HepG2 (cell line): ENCODE data around the gene ZBTB47. TPM values are rescaled to one million over a fixed set of nuclear protein-coding genes. Genes with fewer than 3 reads are reported as not detected.

Source experiments
- ATAC-seq: fragments of 200-7000 bp; cut with Tn5 transposase; 3 replicates; pipeline ENCODE4 v1.9.1; 2020; ENCODE audit warnings: mild to moderate bottlenecking, moderate library complexity
- BruUV-seq: library from RNA; stranded (reverse); fragments of 400-500 nt; replicated peaks from 2 replicates; lab custom pipeline; 2021; lab: Mats Ljungman, UMichigan
- CTCF ChIA-PET: fragments of 300-600 bp; formaldehyde crosslinking; extraction: SDS; loops from one replicate; lab custom pipeline; 2021; ENCODE audit warnings: low total read pairs, inconsistent platforms, low intra/inter-chr PET ratio; lab: Yijun Ruan, JAX
- POLR2A ChIA-PET: fragments of 350-600 bp; sonication (Branson Sonifier 250); formaldehyde crosslinking; loops from one replicate; lab custom pipeline; 2020; ENCODE audit warnings: antibody characterized with exemption, inconsistent platforms; lab: Yijun Ruan, JAX
- DNase-seq: peaks from one replicate; pipeline ENCODE4 v3.0.0-alpha.2; 2015; ENCODE audit warnings: low spot score
- FAIRE-seq: peaks from 3 replicates; lab custom pipeline; 2011; peaks lifted over from hg19 to GRCh38; lab: Jason Lieb, UNC
- H2AFZ ChIP-seq: one replicate; pipeline ENCODE4 v1.6.1; 2011; ENCODE audit warnings: low read length, inconsistent platforms
- H3K27ac ChIP-seq: fragments of 300-600 bp; 3 replicates; pipeline ENCODE4 v1.8.0; 2011; ENCODE audit warnings: mixed run types, mild to moderate bottlenecking, mixed read lengths, low read length, inconsistent platforms; ENCODE audit not compliant: insufficient read depth; ENCODE audit errors: extremely low read length
- H3K27me3 ChIP-seq, 2 experiments: fragments of 200-600 bp in 1 of 2; 2 replicates in 1 of 2; 3 replicates in 1 of 2; pipeline versions ENCODE4 v1.6.0 to v1.8.0; 2011; ENCODE audit warnings: low read length in 2 of 2, mild to moderate bottlenecking in 2 of 2, moderate library complexity in 2 of 2, inconsistent platforms in 1 of 2; ENCODE audit not compliant: insufficient read depth in 2 of 2, control insufficient read depth in 1 of 2
- H3K36me3 ChIP-seq, 2 experiments: fragments of 200-600 bp in 1 of 2; replicated peaks in 1 of 2; 2 replicates in 1 of 2; 3 replicates in 1 of 2; pipeline versions ENCODE4 v1.5.1 to v1.8.0; 2011; ENCODE audit warnings: low read length in 2 of 2, inconsistent platforms in 1 of 2; ENCODE audit not compliant: insufficient read depth in 2 of 2, control insufficient read depth in 1 of 2
- H3K4me1 ChIP-seq: 2 replicates; pipeline ENCODE4 v1.5.1; 2012; ENCODE audit warnings: low read length, inconsistent platforms; ENCODE audit not compliant: insufficient read depth
- H3K4me2 ChIP-seq: 2 replicates; pipeline ENCODE4 v1.6.0; 2011; ENCODE audit warnings: low read depth, low read length, inconsistent platforms
- H3K4me3 ChIP-seq, 3 experiments: fragments of 200-600 bp in 1 of 3; sonication (generic), shearing (Covaris generic) in 1 of 3; replicated peaks in 1 of 3; 2 replicates each; pipeline ENCODE4 v1.5.1; 2011 to 2016; ENCODE audit warnings: low read length in 3 of 3, inconsistent platforms in 2 of 3, low read depth in 2 of 3, mild to moderate bottlenecking in 2 of 3, control low read depth in 1 of 3, mixed read lengths in 1 of 3; ENCODE audit not compliant: insufficient read depth in 1 of 3
- H3K79me2 ChIP-seq: one replicate; pipeline ENCODE4 v1.6.1; 2011; ENCODE audit warnings: low read length, inconsistent platforms; ENCODE audit not compliant: insufficient read depth
- H3K9ac ChIP-seq: 2 replicates; pipeline ENCODE4 v1.6.0; 2011; ENCODE audit warnings: mild to moderate bottlenecking, low read depth, low read length, inconsistent platforms; ENCODE audit not compliant: insufficient read depth
- H3K9me3 ChIP-seq: 2 replicates; pipeline ENCODE4 v1.5.1; 2012; ENCODE audit warnings: mild to moderate bottlenecking, low read length
- H4K20me1 ChIP-seq: 2 replicates; pipeline ENCODE4 v1.6.0; 2011; ENCODE audit warnings: inconsistent platforms, mild to moderate bottlenecking, low read length, moderate library complexity; ENCODE audit not compliant: insufficient read depth
- CTCF ChIP-seq: sonication (generic); formaldehyde crosslinking; IDR thresholded peaks from 2 replicates; pipeline ENCODE4 v1.5.0; 2020; ENCODE audit warnings: mild to moderate bottlenecking, missing genetic modification reagents, moderate library complexity
- GTF2F1 ChIP-seq: fragments of 150-350 bp; IDR thresholded peaks from 2 replicates; pipeline ENCODE4 v1.6.1; 2014; ENCODE audit warnings: low read length
- KDM1A ChIP-seq: IDR thresholded peaks from 2 replicates; pipeline ENCODE4 v1.6.1; 2016; ENCODE audit warnings: missing compliant biosample characterization
- NFE2L1 ChIP-seq: sonication (generic); formaldehyde crosslinking; IDR thresholded peaks from 2 replicates; pipeline ENCODE4 v1.4.0; 2020; ENCODE audit warnings: missing genetic modification reagents, mild to moderate bottlenecking, borderline replicate concordance
- ZIK1 ChIP-seq: sonication (generic); formaldehyde crosslinking; IDR thresholded peaks from 2 replicates; pipeline ENCODE4 v1.5.0; 2020; ENCODE audit warnings: mild to moderate bottlenecking, low read depth, missing genetic modification reagents, borderline replicate concordance
- ZNF709 ChIP-seq: sonication (generic); formaldehyde crosslinking; IDR thresholded peaks from 2 replicates; pipeline ENCODE4 v1.5.0; 2020; ENCODE audit warnings: mild to moderate bottlenecking, missing genetic modification reagents
- ZSCAN5A ChIP-seq: sonication (generic); formaldehyde crosslinking; IDR thresholded peaks from 2 replicates; pipeline ENCODE4 v1.8.0; 2022; ENCODE audit warnings: mild to moderate bottlenecking, missing genetic modification reagents, borderline replicate concordance
- WGBS: methylation state at CpG from one replicate; pipeline ENCODE4 v1.1.6; 2017; ENCODE audit warnings: low lambda C conversion rate; 5-methylcytosine and 5-hydroxymethylcytosine counted together
- in situ Hi-C: cut with HindIII; loops from 2 replicates; pipeline ENCODE4 v1.10.0; 2017; ENCODE audit warnings: low pct_unique_long_range_greater_than_20kb; ENCODE audit not compliant: extremely low pct_ligation_motif_present
- intact Hi-C: fragments of 100-400 bp; cut with micrococcal nuclease; formaldehyde crosslinking; loops from one replicate; pipeline ENCODE4 v1.10.0; 2022; ENCODE audit not compliant: unreplicated experiment
- polyA plus RNA-seq, 8 experiments: library from polyadenylated mRNA; depleted of rRNA in 3 of 8; stranded (reverse) in 7 of 8; unstranded in 1 of 8; fragments of >200 nt; fragmentation: Illumina TruSeq in 4 of 8; extraction: Trizol in 4 of 8; gene quantifications; 2 replicates each; pipeline versions ENCODE4 v1.2.1 to v1.2.3, GENCODE V29; 2011 to 2016; ENCODE audit warnings: low read depth in 4 of 8, missing spikeins in 1 of 8, mixed read lengths in 1 of 8; ENCODE audit not compliant: insufficient read depth in 1 of 8
- total RNA-seq, 5 experiments: library from RNA; depleted of rRNA; stranded (reverse); fragments of >200 nt; fragmentation: Illumina TruSeq; extraction: Trizol; gene quantifications; 2 replicates each; pipeline ENCODE4 v1.2.3, GENCODE V29; 2016; ENCODE audit warnings: low read depth in 1 of 5

ZBTB47 gene
- total and polyA plus RNA-seq, 2 of the 13 experiments (the other 11 are each of a cell fraction or from before 2014, with no cell fraction given) = 1.5 to 3.1 TPM

GRCh38 chr3:42710323-42711021 is 57.0 kb downstream of the ZBTB47 start:
- no peak overlapping the region for H3K4me2 ChIP-seq
- BruUV-seq = no TSS peak
- ATAC-seq = no peak
- ChIA-PET POLR2A (no interaction called here), CTCF (no interaction called here)
- H3K79me2 ChIP-seq = no peaks in the 10 kb centered on the region
- no peak overlapping the region for H3K4me3 ChIP-seq
- WGBS = 40% methylated on average over 7 of the region's 7 CpGs
- DNase-seq = no peak
- intact Hi-C loops = no loop called here
- no peak for TF ChIP-seq CTCF (CRISPR knock-in tag)
- no peak for TF ChIP-seq ZSCAN5A (CRISPR knock-in tag)
- no peak for TF ChIP-seq ZIK1 (CRISPR knock-in tag)
- TF ChIP-seq GTF2F1 = no peak
- TF ChIP-seq KDM1A = no peak
- no peak for TF ChIP-seq NFE2L1
- TF ChIP-seq ZNF709 = no peak
- in situ Hi-C loops = no loop called here
- H3K4me1 ChIP-seq = peaks cover 13% of the 10 kb centered on the region
- FAIRE-seq = no peak
- H3K27ac ChIP-seq = no peak overlapping the region
- H3K9me3 ChIP-seq = no peaks in the 10 kb centered on the region
- peaks cover 2 to 14% of the 10 kb centered on the region in 2 experiments; a peak in 4 of 5 replicates for H3K27me3 ChIP-seq
- no peaks in the 10 kb centered on the region for H4K20me1 ChIP-seq
- no peak overlapping the region for H2AFZ ChIP-seq
- no peaks in the 10 kb centered on the region for H3K36me3 ChIP-seq
- no peak overlapping the region for H3K9ac ChIP-seq
